Left ventricle myocardium inferior (tissue), 1 donor: Measurements from ENCODE around the gene P2RY13. TPM values are rescaled to one million over a fixed set of nuclear protein-coding genes. Genes with fewer than 3 reads are reported as not detected.

Experiments used
- DNase-seq: peaks from one replicate; pipeline ENCODE4 v3.0.0-alpha.2; 2020
- H3K27ac ChIP-seq: fragments of 200-600 bp; replicated peaks from 2 replicates; pipeline ENCODE4 v1.8.0; 2021
- H3K27me3 ChIP-seq: fragments of 200-600 bp; 2 replicates; pipeline ENCODE4 v1.8.0; 2021; ENCODE audit warnings: low read depth
- H3K36me3 ChIP-seq: fragments of 200-600 bp; 2 replicates; pipeline ENCODE4 v1.8.0; 2021
- H3K4me1 ChIP-seq: fragments of 200-600 bp; 2 replicates; pipeline ENCODE4 v1.8.0; 2021
- H3K4me3 ChIP-seq: fragments of 200-600 bp; 2 replicates; pipeline ENCODE4 v1.8.0; 2021; ENCODE audit warnings: mild to moderate bottlenecking, moderate library complexity
- H3K9me3 ChIP-seq: fragments of 200-600 bp; replicated peaks from 2 replicates; pipeline ENCODE4 v1.8.0; 2021
- intact Hi-C: fragments of 100-400 bp; cut with micrococcal nuclease; formaldehyde crosslinking; loops from one replicate; pipeline ENCODE4 v1.11.0; 2022
- long read RNA-seq: library from polyadenylated mRNA; unstranded; transcript quantifications from one replicate; pipeline ENCODE4 v2.0.0, GENCODE V29; 2021
- total RNA-seq: library from RNA; stranded (reverse); fragmentation: NEBNext Ultra II Directional; extraction: Animal tissue kit (Norgen Biotek cat#: 25700); gene quantifications from one replicate; pipeline ENCODE4 v1.2.1, GENCODE V29; 2021
- TF ChIP-seq, protein P1 (sequence below): fragments of 200-600 bp; IDR thresholded peaks from 2 replicates; pipeline ENCODE4 v1.8.0; 2021; ENCODE audit warnings: antibody characterized with exemption, mild to moderate bottlenecking, borderline replicate concordance
- donor health status: DM: no; HTN: yes; CAD: no; lungs with severe emphysema.

Gene P2RY13
- 0.96 TPM for total RNA-seq
- long read RNA-seq, partial matches to known transcripts: 0 of 1 reads
- long read RNA-seq, other reads (novel, unspliced or antisense): 0 of 1 reads

DNA sequence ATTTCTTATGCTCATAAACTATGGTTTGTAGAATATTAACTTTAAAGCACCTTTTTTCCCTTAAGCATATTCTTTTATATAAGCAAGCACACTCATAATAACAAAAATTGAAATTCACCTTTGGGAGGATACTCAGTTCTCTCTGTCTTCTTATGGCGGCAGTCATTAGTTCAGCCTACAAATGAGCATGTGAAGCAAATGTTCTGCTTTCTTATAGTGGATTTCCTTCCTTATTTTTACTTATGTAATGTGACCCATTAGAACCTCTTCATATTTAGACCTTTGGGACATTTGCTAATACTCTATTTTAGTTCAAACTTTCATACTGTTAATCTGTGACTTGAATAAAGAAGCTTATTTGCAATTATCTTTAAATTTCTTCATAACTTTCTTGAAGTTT lies at the start of gene P2RY13:
Gene P2RY13 (minus strand): TSS at position 187 of the 400 bp plus-strand sequence. CDS start 21 bp downstream, at position 166.
- Histone ChIP-seq H3K4me3 (peak within 1 kb of the TSS; percentile 36), H3K9me3 (no peaks in the 10 kb centered on the region), H3K27me3 (no peaks in the 10 kb centered on the region), H3K4me1 (no peaks in the 10 kb centered on the region), H3K36me3 (no peaks in the 10 kb centered on the region), H3K27ac (peak within 1 kb of the TSS; percentile 34)
- TF ChIP-seq, protein P1, sequence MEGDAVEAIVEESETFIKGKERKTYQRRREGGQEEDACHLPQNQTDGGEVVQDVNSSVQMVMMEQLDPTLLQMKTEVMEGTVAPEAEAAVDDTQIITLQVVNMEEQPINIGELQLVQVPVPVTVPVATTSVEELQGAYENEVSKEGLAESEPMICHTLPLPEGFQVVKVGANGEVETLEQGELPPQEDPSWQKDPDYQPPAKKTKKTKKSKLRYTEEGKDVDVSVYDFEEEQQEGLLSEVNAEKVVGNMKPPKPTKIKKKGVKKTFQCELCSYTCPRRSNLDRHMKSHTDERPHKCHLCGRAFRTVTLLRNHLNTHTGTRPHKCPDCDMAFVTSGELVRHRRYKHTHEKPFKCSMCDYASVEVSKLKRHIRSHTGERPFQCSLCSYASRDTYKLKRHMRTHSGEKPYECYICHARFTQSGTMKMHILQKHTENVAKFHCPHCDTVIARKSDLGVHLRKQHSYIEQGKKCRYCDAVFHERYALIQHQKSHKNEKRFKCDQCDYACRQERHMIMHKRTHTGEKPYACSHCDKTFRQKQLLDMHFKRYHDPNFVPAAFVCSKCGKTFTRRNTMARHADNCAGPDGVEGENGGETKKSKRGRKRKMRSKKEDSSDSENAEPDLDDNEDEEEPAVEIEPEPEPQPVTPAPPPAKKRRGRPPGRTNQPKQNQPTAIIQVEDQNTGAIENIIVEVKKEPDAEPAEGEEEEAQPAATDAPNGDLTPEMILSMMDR: no peak
- DNase-seq: no peak
- intact Hi-C loops: no loop called here

DNA sequence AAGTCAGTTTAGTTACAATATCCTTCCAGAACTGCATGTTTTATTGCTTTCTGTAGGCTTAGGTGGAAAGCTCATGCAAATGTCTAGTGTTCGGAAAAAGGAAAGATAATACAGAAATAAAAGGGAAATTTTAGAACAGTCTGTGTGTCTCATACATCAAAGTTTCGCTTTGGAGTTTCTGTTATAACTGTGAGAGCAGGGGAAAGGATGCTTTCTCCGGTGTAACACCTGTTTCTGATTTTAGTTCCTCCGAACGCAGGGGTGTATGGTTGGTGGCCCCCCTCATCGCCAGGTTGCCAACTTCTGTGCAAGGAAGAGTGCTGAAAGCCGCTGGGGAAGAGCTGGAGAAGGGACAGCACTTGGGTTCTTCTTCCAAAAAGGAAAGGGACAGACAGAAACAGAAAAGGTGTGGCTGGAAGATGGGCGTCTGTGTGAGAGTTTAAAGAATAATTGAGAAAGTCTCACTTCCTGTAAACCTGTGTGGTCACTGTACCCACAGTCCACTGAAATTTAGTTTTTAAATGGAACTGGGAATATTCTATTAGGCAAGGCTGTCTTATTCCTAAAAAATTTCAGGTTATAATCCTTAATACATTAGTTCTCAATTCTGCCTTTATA lies 48.5 kb upstream of the P2RY13 start:
- H3K27me3 ChIP-seq: no peaks in the 10 kb centered on the region
- intact Hi-C loops: no loop called here

GRCh38 chr3:151372063-151372820 lies 42.9 kb upstream of the P2RY13 start:
- DNase-seq: no peak
- no peaks in the 10 kb centered on the region for H3K27me3 ChIP-seq
- TF ChIP-seq, protein P1: no peak
- no peak overlapping the region for H3K4me3 ChIP-seq
- no peaks in the 10 kb centered on the region for H3K4me1 ChIP-seq
- intact Hi-C loops: no loop called here
- H3K9me3 ChIP-seq: no peaks in the 10 kb centered on the region
- no peak overlapping the region for H3K27ac ChIP-seq
- H3K36me3 ChIP-seq: no peaks in the 10 kb centered on the region

More for the DNA sequence above, 48.5 kb upstream of the P2RY13 start:
- no peak for DNase-seq
- Histone ChIP-seq H3K27ac (no peak overlapping the region), H3K36me3 (no peaks in the 10 kb centered on the region), H3K9me3 (no peaks in the 10 kb centered on the region), H3K4me3 (no peak overlapping the region), H3K4me1 (no peaks in the 10 kb centered on the region)
- TF ChIP-seq, protein P1: no peak

DNA sequence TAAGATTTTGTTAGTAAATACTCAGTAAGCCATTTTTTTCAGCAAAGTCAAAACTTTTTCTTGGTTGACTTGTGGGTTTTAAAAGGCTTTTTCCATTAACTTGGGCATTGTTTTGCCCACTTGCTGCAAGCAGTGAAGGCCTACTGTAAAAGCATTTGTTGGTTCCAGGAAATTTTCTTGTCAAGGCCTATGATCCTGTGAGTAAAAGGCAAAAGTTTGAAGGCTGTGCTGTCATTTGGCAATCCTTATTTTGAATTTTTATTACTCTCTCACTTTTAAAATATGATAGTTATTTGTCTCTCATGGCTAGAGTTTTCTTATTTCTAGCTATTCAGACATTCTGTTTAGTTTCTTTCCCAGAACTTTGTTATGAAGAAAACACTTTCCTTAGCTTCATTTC lies 42.2 kb upstream of the P2RY13 start:
- TF ChIP-seq, protein P1: no peak
- intact Hi-C loops: no loop called here
- H3K4me3 ChIP-seq: no peak overlapping the region

DNA sequence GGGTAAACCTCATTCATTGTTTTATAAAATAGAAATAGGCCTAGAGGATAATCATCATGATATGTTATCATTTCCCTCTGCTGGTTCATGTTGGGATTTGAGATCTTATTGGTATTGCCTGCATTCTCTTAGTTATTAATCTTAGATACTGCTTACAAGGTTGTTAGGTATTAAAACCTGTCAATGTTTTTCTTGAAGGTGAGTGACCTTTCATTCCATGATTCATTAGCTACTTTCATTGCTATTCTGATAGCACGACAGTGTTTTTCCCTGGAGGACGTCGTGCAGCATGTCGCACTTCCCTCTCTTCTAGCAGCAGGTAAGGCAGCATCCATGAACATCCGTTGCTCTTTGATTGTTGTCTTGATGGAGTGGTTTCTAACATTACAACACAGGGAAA lies 38.1 kb upstream of the P2RY13 start:
- no peak for DNase-seq
- H3K27ac ChIP-seq: no peak overlapping the region
- H3K4me1 ChIP-seq: no peaks in the 10 kb centered on the region
- intact Hi-C loops: no loop called here
- H3K4me3 ChIP-seq: no peak overlapping the region
- no peaks in the 10 kb centered on the region for H3K9me3 ChIP-seq
- no peaks in the 10 kb centered on the region for H3K27me3 ChIP-seq
- H3K36me3 ChIP-seq: no peaks in the 10 kb centered on the region
- TF ChIP-seq, protein P1: no peak

More for the DNA sequence above, 42.2 kb upstream of the P2RY13 start:
- Histone ChIP-seq H3K4me1 (no peaks in the 10 kb centered on the region), H3K27ac (no peak overlapping the region), H3K36me3 (no peaks in the 10 kb centered on the region), H3K9me3 (no peaks in the 10 kb centered on the region), H3K27me3 (no peaks in the 10 kb centered on the region)
- no peak for DNase-seq
